Small intestine (tissue), 7 donors: ENCODE data around the gene EHMT1. TPM values are rescaled to one million over a fixed set of nuclear protein-coding genes. Genes with fewer than 3 reads are reported as not detected.

Experiments
- DNase-seq, 2 donors: peaks; one replicate each; pipeline versions ENCODE4 v3.0.0 to v3.0.0-alpha.2; 2013
- FAIRE-seq: peaks from 2 replicates; lab custom pipeline; 2012; peaks lifted over from hg19 to GRCh38; lab: Jason Lieb, UNC
- H3K27ac ChIP-seq, 3 donors: one replicate each; pipeline ENCODE4 v1.5.1; 2013; ENCODE audit warnings: low read length in 2 of 3, mild to moderate bottlenecking in 2 of 3, control low read depth in 1 of 3, inconsistent platforms in 1 of 3, low read depth in 1 of 3, moderate library complexity in 1 of 3
- H3K27me3 ChIP-seq, 3 donors: one replicate each; pipeline ENCODE4 v1.6.1; 2013; ENCODE audit warnings: low read length in 3 of 3, inconsistent platforms in 1 of 3; ENCODE audit not compliant: control insufficient read depth in 3 of 3, insufficient read depth in 3 of 3
- H3K36me3 ChIP-seq, 3 donors: one replicate each; pipeline ENCODE4 v1.6.1; 2013; ENCODE audit warnings: low read length in 3 of 3, inconsistent platforms in 1 of 3, low read depth in 1 of 3, mild to moderate bottlenecking in 1 of 3, moderate library complexity in 1 of 3; ENCODE audit not compliant: control insufficient read depth in 3 of 3, insufficient read depth in 2 of 3
- H3K4me1 ChIP-seq, 3 donors: one replicate each; pipeline ENCODE4 v1.6.1; 2013; ENCODE audit warnings: low read length in 2 of 3, inconsistent platforms in 1 of 3, low read depth in 1 of 3, mild to moderate bottlenecking in 1 of 3, moderate library complexity in 1 of 3; ENCODE audit not compliant: control insufficient read depth in 3 of 3, insufficient read depth in 2 of 3
- H3K4me3 ChIP-seq, 3 donors: one replicate each; pipeline ENCODE4 v1.5.1; 2013; ENCODE audit warnings: low read length in 3 of 3, control low read depth in 1 of 3, inconsistent platforms in 1 of 3, low read depth in 1 of 3, mild to moderate bottlenecking in 1 of 3, moderate library complexity in 1 of 3
- H3K9me3 ChIP-seq, 2 donors: one replicate each; pipeline ENCODE4 v1.6.1; 2013; ENCODE audit warnings: low read depth in 1 of 2, low read length in 1 of 2; ENCODE audit not compliant: control insufficient read depth in 2 of 2, insufficient read depth in 1 of 2
- WGBS, 3 donors: extraction: QIAGEN DNeasy Blood & Tissue Kit; methylation state at CpG; one replicate each; pipeline ENCODE4 v1.1.7; 2013; 5-methylcytosine and 5-hydroxymethylcytosine counted together
- polyA plus RNA-seq, 4 donors: library from polyadenylated mRNA; stranded (reverse) in 3 of 4; unstranded in 1 of 4; fragments of 200-250 nt in 3 of 4; fragments of 120-200 nt in 1 of 4; gene quantifications; one replicate each; pipeline versions ENCODE4 v1.2.1 to v1.2.3, GENCODE V29; 2013
- donor health status: healthy with polysubstance abuse.
- donor health status: control.
- donor health status: control.
- donor health status: Bipolar disorder and iron deficiency.
- donor health status: healthy.

EHMT1 gene
- polyA plus RNA-seq, 4 donors: 35.2 to 53.9 (median 39.1) TPM

GRCh38 chr9:137630126-137630525, 11.3 kb downstream of the EHMT1 start:
- no peak for DNase-seq
- H3K36me3 ChIP-seq: peaks cover 0 to 4% (median 0%) of the 10 kb centered on the region in 3 donors
- no peak for FAIRE-seq
- no peaks in the 10 kb centered on the region for H3K27me3 ChIP-seq
- H3K4me3 ChIP-seq: no peak overlapping the region
- peaks cover 0 to 6% (median 0%) of the 10 kb centered on the region in 3 donors for H3K4me1 ChIP-seq
- 56 to 81% (median 58%) methylated on average over 1 of the region's 1 CpG for WGBS, 3 donors
- H3K27ac ChIP-seq: no peak overlapping the region
- no peaks in the 10 kb centered on the region for H3K9me3 ChIP-seq

- FAIRE-seq (no peak), DNase-seq (no peak)
- H3K4me3 ChIP-seq: no peak overlapping the region
- peaks cover 0 to 4% (median 0%) of the 10 kb centered on the region in 3 donors for H3K36me3 ChIP-seq
- peak overlapping the region in 1 of 3 donors; percentile 15 for H3K27ac ChIP-seq
- no peaks in the 10 kb centered on the region for H3K27me3 ChIP-seq
- H3K4me1 ChIP-seq: peaks cover 0 to 6% (median 0%) of the 10 kb centered on the region in 3 donors
- 56 to 82% (median 74%) methylated on average over 4 of the region's 4 CpGs for WGBS, 3 donors
- no peaks in the 10 kb centered on the region for H3K9me3 ChIP-seq
Measured at GRCh38 chr9:137630679-137631078, 11.9 kb downstream of the EHMT1 start.

GRCh38 chr9:137631345-137632229, 12.8 kb downstream of the EHMT1 start:
- peaks cover 0 to 4% (median 0%) of the 10 kb centered on the region in 3 donors for H3K36me3 ChIP-seq
- 86 to 89% (median 87%) methylated on average over 16 of the region's 16 CpGs for WGBS, 3 donors
- H3K27me3 ChIP-seq: no peaks in the 10 kb centered on the region
- FAIRE-seq: no peak
- DNase-seq: no peak
- H3K4me1 ChIP-seq: peaks cover 0 to 6% (median 0%) of the 10 kb centered on the region in 3 donors
- H3K9me3 ChIP-seq: no peaks in the 10 kb centered on the region
- H3K27ac ChIP-seq: no peak overlapping the region
- no peak overlapping the region for H3K4me3 ChIP-seq

GRCh38 chr9:137632230-137633161, 13.7 kb downstream of the EHMT1 start:
- no peaks in the 10 kb centered on the region for H3K27me3 ChIP-seq
- FAIRE-seq (no peak), DNase-seq (no peak)
- no peaks in the 10 kb centered on the region for H3K9me3 ChIP-seq
- H3K27ac ChIP-seq: no peak overlapping the region
- H3K4me3 ChIP-seq: no peak overlapping the region
- peaks cover 0 to 4% (median 0%) of the 10 kb centered on the region in 3 donors for H3K36me3 ChIP-seq
- 77 to 86% (median 86%) methylated on average over 23 of the region's 23 CpGs for WGBS, 3 donors
- H3K4me1 ChIP-seq: peaks cover 0 to 6% (median 0%) of the 10 kb centered on the region in 3 donors

- H3K9me3 ChIP-seq: no peaks in the 10 kb centered on the region
- H3K36me3 ChIP-seq: peaks cover 0 to 6% (median 0%) of the 10 kb centered on the region in 3 donors
- FAIRE-seq (no peak), DNase-seq (no peak)
- WGBS, 3 donors: 79 to 90% (median 85%) methylated on average over 5 of the region's 5 CpGs
- no peaks in the 10 kb centered on the region for H3K27me3 ChIP-seq
- no peak overlapping the region for H3K4me3 ChIP-seq
- peaks cover 0 to 6% (median 2%) of the 10 kb centered on the region in 3 donors for H3K4me1 ChIP-seq
- no peak overlapping the region for H3K27ac ChIP-seq
Measured at GRCh38 chr9:137634016-137634415, 15.2 kb downstream of the EHMT1 start.

GRCh38 chr9:137638680-137639079, 19.9 kb downstream of the EHMT1 start:
- DNase-seq (no peak), FAIRE-seq (no peak)
- WGBS, 3 donors: 83 to 90% (median 86%) methylated on average over 6 of the region's 6 CpGs
- no peaks in the 10 kb centered on the region for H3K9me3 ChIP-seq
- no peaks in the 10 kb centered on the region for H3K27me3 ChIP-seq
- peaks cover 0 to 3% (median 2%) of the 10 kb centered on the region in 3 donors for H3K4me1 ChIP-seq
- peaks cover 0 to 17% (median 0%) of the 10 kb centered on the region in 3 donors for H3K36me3 ChIP-seq
- no peak overlapping the region for H3K4me3 ChIP-seq
- peak overlapping the region in 1 of 3 donors; percentile 36 for H3K27ac ChIP-seq

- H3K4me3 ChIP-seq: no peak overlapping the region
Measured at GRCh38 chr9:137639303-137640051, 20.7 kb downstream of the EHMT1 start.

More at GRCh38 chr9:137639303-137640051, 20.7 kb downstream of the EHMT1 start:
- DNase-seq: peak in 1 of 2 donors; percentile 57
- Histone ChIP-seq H3K4me1 (peaks cover 0 to 3% (median 2%) of the 10 kb centered on the region in 3 donors), H3K9me3 (no peaks in the 10 kb centered on the region), H3K36me3 (peaks cover 0 to 20% (median 0%) of the 10 kb centered on the region in 3 donors), H3K27ac (peak overlapping the region in 1 of 3 donors; percentile 15), H3K27me3 (no peaks in the 10 kb centered on the region)
- 60 to 64% (median 62%) methylated on average over 12 of the region's 12 CpGs for WGBS, 3 donors
- FAIRE-seq: peak; percentile 26
